Gastrocnemius medialis (tissue), 4 donors: ENCODE results near the gene MEMO1.

Source experiments
- CTCF ChIP-seq, 5 experiments: fragments of 450-650 bp in 3 of 5; fragments of 200-600 bp in 2 of 5; sonication (generic) in 2 of 5; IDR thresholded peaks in 4 of 5; conservative IDR thresholded peaks in 1 of 5; 1 replicate in 4 of 5; 2 replicates in 1 of 5; pipeline ENCODE4 v1.5.1; 2016 to 2019; ENCODE audit warnings: antibody characterized with exemption in 5 of 5, mild to moderate bottlenecking in 3 of 5, moderate library complexity in 3 of 5
- POLR2A ChIP-seq, 2 donors: fragments of 450-650 bp; IDR thresholded peaks; one replicate each; pipeline ENCODE4 v1.6.1; 2017; ENCODE audit warnings: antibody characterized with exemption in 2 of 2, mild to moderate bottlenecking in 2 of 2, moderate library complexity in 2 of 2

- TF ChIP-seq CTCF (IDR thresholded peaks at IDR 0.05 in 4 of 5, conservative IDR thresholded peaks at IDR 0.05 in 1 of 5) = no peak
- no peak for TF ChIP-seq POLR2A (IDR thresholded peaks at IDR 0.05)
These were observed 47.3 kb upstream of the MEMO1 start for GRCh38 chr2:32058130-32058529.
